Measurements from ENCODE around the gene TCERG1L. TPM values are rescaled to one million over a fixed set of nuclear protein-coding genes. Genes with fewer than 3 reads are reported as not detected.

Gene TCERG1L
- total RNA-seq, 4 donors from 2014 or later: 0.12 TPM; not detected in 3

DNA sequence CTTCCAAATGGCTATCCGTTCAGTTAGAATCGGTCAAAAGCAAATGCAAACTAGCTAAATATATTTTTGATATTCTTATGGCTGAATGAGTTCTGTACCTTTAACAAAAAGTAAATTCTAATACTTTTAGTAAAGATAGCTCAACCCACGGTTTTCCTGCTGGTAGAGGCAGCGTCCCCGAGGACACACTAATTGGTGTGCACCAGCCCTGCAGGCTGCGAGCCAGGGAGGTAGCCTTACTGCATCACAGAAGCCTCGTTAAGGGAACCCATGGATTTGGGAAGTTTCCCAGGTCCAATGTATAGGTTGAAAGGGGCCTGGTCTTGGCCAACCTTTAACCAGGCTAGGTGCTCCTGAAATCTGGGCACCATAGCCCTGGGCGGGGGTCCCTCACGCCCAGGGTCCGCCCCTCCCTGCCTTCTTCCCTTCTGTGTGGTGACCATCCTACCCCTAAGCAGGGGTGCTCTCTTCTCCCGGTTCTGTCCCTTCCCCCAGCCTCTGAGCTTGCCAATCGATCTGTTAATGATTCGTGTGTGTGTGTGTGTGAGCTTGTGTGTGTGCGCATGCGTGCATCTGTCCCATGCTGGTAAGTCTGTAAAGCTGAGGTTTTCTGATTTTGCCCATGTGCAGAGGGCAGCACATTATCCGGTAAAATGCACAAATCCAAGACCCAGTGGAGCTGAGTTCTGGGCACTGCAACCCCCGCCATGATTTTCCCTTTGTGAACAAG is 191.7 kb downstream of the TCERG1L start:
- peaks cover 0 to 17% (median 0%) of the 10 kb centered on the region in 3 donors for H3K9me3 ChIP-seq
- TF ChIP-seq EP300 (IDR thresholded peaks at IDR 0.05) (no peak), POLR2AphosphoS5 (IDR thresholded peaks at IDR 0.05) (no peak), POLR2A (IDR thresholded peaks at IDR 0.05) (no peak)
- TF ChIP-seq, protein P1, sequence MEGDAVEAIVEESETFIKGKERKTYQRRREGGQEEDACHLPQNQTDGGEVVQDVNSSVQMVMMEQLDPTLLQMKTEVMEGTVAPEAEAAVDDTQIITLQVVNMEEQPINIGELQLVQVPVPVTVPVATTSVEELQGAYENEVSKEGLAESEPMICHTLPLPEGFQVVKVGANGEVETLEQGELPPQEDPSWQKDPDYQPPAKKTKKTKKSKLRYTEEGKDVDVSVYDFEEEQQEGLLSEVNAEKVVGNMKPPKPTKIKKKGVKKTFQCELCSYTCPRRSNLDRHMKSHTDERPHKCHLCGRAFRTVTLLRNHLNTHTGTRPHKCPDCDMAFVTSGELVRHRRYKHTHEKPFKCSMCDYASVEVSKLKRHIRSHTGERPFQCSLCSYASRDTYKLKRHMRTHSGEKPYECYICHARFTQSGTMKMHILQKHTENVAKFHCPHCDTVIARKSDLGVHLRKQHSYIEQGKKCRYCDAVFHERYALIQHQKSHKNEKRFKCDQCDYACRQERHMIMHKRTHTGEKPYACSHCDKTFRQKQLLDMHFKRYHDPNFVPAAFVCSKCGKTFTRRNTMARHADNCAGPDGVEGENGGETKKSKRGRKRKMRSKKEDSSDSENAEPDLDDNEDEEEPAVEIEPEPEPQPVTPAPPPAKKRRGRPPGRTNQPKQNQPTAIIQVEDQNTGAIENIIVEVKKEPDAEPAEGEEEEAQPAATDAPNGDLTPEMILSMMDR (IDR thresholded peaks at IDR 0.05): no peak

DNA sequence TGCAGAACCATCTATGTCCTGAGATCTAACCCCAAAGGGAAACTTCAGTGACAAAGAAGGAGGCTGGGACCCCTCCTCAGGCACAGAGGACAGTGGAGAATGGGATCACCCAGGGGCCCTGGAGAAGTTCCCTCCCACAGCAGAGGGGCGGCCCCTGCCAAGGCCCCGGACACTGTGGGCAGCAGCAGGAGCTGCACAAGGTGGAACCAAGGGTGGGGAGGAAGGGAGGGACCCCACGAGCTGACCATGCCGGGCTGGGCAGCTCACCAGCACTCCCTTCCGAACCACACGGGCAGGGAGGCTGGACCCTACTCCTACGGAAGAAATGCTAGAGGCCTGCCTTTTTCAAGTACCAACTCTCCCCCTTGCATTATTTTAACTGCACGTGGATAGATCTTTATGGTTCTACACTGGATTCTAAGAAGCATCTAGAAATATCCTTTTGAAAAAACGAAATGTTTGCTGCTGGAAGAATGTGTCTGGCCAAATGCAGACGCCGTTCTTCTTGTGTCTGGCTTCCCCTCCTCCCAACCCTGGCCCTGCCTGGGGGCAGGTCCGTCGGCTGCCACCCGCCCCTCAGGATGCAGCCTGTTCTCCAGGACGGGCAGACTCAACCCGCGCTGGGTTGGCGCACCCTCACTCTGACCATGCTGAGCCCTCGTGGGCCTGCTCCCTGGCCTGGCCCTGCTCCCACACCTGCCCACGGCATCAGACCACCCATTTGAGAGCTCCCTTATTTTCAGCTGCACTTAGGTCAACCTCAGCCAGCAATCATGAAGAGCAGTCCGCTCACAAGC is 193.9 kb downstream of the TCERG1L start:
- Histone ChIP-seq H3K27me3 (no peaks in the 10 kb centered on the region), H3K27ac (no peak overlapping the region), H3K36me3 (no peaks in the 10 kb centered on the region), H3K4me3 (no peak overlapping the region), H3K9me3 (peaks cover 0 to 12% (median 0%) of the 10 kb centered on the region in 3 donors), H3K4me1 (no peaks in the 10 kb centered on the region)
- ATAC-seq: no peak
- 86 to 88% methylated on average over 4 to 5 of the region's 21 CpGs for WGBS, 2 donors (ENCODE audit: low coverage in 1 of 2)
- TF ChIP-seq EP300 (IDR thresholded peaks at IDR 0.05) (no peak), POLR2AphosphoS5 (IDR thresholded peaks at IDR 0.05) (no peak), POLR2A (IDR thresholded peaks at IDR 0.05) (no peak)
- TF ChIP-seq, protein P1 (IDR thresholded peaks at IDR 0.05): no peak

More for the DNA sequence above, 191.7 kb downstream of the TCERG1L start:
- Histone ChIP-seq H3K27me3 (peaks cover 9% of the 10 kb centered on the region), H3K4me3 (no peak overlapping the region), H3K4me1 (no peaks in the 10 kb centered on the region), H3K36me3 (no peaks in the 10 kb centered on the region), H3K27ac (no peak overlapping the region)
- no peak for ATAC-seq
- 65% methylated on average over 10 to 11 of the region's 17 CpGs for WGBS, 2 donors (ENCODE audit: low coverage in 1 of 2)

DNA sequence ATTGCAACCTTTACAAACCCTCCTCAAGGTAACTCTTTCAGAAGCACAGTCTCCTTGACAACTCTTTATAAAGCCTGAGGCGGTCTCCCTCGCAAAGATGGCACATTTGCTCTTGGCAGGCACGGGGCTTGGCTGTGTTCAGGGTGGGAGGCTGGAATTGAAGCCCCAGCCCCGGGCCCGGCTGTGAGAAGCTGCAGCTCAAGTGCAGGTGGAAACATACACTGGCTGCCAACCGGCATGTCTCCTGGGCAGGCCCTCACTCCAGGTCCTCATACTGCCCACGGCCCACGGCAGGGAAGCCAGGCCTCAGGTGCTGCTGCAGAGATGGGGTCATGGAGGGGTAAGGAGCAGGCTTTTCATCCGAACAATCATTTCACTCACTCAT is 194.5 kb downstream of the TCERG1L start:
- 80% methylated on average over 2 of the region's 9 CpGs; no CpG with 5 or more reads in 1 of the 2 donors for WGBS, 2 donors (ENCODE audit: low coverage in 1 of 2)
- TF ChIP-seq POLR2A (IDR thresholded peaks at IDR 0.05) (no peak), POLR2AphosphoS5 (IDR thresholded peaks at IDR 0.05) (no peak), EP300 (IDR thresholded peaks at IDR 0.05) (no peak)
- TF ChIP-seq, protein P1 (IDR thresholded peaks at IDR 0.05): no peak

DNA sequence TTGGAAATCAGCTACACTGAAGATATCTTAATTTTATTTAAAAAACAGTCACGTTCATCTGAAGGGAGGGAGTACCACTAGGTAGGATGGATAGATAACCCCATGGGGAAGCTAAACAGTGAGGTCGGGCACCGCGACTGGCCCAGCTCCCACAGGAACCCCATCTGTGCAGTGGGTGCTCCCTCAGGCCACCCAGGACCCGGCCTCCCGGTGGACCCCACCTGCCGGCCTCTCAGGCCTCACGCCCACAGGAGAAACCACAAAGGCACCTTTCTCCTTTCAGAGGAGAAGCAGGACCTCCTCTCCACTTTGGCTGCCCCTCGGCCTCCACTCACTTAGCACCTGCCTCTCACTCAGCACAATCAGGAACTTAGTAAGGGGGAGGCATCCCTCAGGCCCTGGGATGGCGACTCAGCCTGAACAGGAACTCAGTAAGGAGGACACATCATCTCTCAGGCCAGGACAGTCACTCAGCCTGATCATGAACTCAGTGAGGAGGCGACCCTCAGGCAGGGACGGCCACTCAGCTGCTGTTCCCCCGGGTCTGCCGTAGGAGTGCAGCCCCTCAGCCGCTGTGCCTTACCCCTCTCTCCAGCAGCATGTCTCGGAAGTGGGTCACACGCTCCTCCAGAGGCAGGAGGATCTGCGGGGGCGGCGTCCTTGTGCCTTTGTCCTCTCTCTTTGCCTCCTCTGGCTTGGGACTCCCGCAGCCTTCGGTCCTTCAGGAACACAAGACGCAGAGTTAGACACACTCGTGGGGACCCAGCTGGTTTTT is 195.1 kb downstream of the TCERG1L start:
- Histone ChIP-seq H3K9me3 (no peaks in the 10 kb centered on the region), H3K4me1 (no peaks in the 10 kb centered on the region), H3K4me3 (no peak overlapping the region), H3K36me3 (no peaks in the 10 kb centered on the region), H3K27me3 (no peaks in the 10 kb centered on the region), H3K27ac (no peak overlapping the region)
- 73 to 88% methylated on average over 7 to 12 of the region's 24 CpGs for WGBS, 2 donors (ENCODE audit: low coverage in 1 of 2)
- ATAC-seq: no peak
- TF ChIP-seq POLR2A (IDR thresholded peaks at IDR 0.05): no peak
- no peak for TF ChIP-seq POLR2AphosphoS5 (IDR thresholded peaks at IDR 0.05)
- TF ChIP-seq EP300 (IDR thresholded peaks at IDR 0.05): no peak
- TF ChIP-seq, protein P1 (IDR thresholded peaks at IDR 0.05): no peak

More for the DNA sequence above, 194.5 kb downstream of the TCERG1L start:
- H3K4me1 ChIP-seq: no peaks in the 10 kb centered on the region
- no peaks in the 10 kb centered on the region for H3K36me3 ChIP-seq
- H3K27me3 ChIP-seq: no peaks in the 10 kb centered on the region
- ATAC-seq: no peak
- no peak overlapping the region for H3K27ac ChIP-seq
- peaks cover 0 to 6% (median 0%) of the 10 kb centered on the region in 3 donors for H3K9me3 ChIP-seq
- no peak overlapping the region for H3K4me3 ChIP-seq

All from gastroesophageal sphincter (tissue), 4 donors.